ENCODE measurements around the gene LAMB4. TPM values are rescaled to one million over a fixed set of nuclear protein-coding genes. Genes with fewer than 3 reads are reported as not detected.

Gene LAMB4
- total RNA-seq, 2 donors from 2014 or later: 0.26 to 2.0 TPM

DNA sequence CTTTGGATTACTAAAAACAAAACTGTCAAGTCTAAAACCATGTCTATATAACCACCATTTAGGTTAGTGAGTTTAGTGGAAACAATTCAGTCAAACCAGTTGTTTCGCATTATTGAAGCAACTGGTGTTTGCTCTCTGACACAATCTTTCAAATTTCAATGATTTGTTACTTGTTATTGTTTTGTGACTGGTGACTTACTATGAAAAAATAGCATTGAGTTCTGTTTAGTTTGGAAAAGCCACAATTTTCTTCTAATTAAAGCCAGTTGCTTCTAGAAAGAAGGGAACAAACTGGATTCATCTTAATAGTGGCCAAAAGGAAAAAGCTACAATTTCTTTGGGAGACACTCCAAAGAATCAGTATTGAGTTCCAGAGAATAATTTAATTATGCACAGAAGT lies 30.4 kb downstream of the LAMB4 start:
- Histone ChIP-seq H3K27ac (no peak overlapping the region), H3K9me3 (no peaks in the 10 kb centered on the region), H3K36me3 (replicated peaks in 1 of 2; ENCODE audit: insufficient read depth in 1 of 2, low read depth in 2 of 2) (no peaks in the 10 kb centered on the region), H3K27me3 (no peaks in the 10 kb centered on the region), H3K4me3 (no peak overlapping the region), H3K4me1 (peaks cover 15% of the 10 kb centered on the region)
- 69 to 82% methylated on average over 1 of the region's 1 CpG for WGBS, 2 donors
- ATAC-seq (no peak), DNase-seq (no peak)
- no peak for TF ChIP-seq POLR2A (IDR thresholded peaks at IDR 0.05)
- TF ChIP-seq, protein P1, sequence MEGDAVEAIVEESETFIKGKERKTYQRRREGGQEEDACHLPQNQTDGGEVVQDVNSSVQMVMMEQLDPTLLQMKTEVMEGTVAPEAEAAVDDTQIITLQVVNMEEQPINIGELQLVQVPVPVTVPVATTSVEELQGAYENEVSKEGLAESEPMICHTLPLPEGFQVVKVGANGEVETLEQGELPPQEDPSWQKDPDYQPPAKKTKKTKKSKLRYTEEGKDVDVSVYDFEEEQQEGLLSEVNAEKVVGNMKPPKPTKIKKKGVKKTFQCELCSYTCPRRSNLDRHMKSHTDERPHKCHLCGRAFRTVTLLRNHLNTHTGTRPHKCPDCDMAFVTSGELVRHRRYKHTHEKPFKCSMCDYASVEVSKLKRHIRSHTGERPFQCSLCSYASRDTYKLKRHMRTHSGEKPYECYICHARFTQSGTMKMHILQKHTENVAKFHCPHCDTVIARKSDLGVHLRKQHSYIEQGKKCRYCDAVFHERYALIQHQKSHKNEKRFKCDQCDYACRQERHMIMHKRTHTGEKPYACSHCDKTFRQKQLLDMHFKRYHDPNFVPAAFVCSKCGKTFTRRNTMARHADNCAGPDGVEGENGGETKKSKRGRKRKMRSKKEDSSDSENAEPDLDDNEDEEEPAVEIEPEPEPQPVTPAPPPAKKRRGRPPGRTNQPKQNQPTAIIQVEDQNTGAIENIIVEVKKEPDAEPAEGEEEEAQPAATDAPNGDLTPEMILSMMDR (IDR thresholded peaks at IDR 0.05): no peak
- intact Hi-C loops (cut with DNase I): no loop called here

DNA sequence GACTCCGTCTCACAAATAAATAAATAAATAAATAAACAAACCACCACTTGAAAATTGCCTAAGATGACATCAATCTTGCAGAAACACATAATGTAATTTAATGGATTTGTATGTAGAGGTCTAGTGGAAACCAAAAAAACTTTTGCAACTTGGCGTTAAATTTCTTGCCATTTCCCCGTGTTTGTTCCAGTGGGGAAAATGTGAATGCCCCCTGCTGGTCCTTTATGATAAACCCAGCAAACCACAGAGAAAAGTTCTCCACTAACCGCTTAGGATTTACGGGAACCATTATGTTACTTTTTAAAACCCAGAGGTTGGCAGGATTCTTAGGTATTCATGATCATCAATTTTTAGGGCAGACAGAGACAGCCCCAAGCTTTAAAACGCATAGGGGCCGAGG lies 32.5 kb downstream of the LAMB4 start:
- Histone ChIP-seq H3K9me3 (no peaks in the 10 kb centered on the region), H3K4me1 (peaks cover 25% of the 10 kb centered on the region), H3K36me3 (replicated peaks in 1 of 2; ENCODE audit: insufficient read depth in 1 of 2, low read depth in 2 of 2) (no peaks in the 10 kb centered on the region), H3K27ac (no peak overlapping the region), H3K27me3 (no peaks in the 10 kb centered on the region), H3K4me3 (no peak overlapping the region)
- intact Hi-C loops (cut with DNase I): no loop called here
- no peak for TF ChIP-seq POLR2A (IDR thresholded peaks at IDR 0.05)
- TF ChIP-seq, protein P1 (IDR thresholded peaks at IDR 0.05): peak; percentile 32 to 66 (median 53)
- ATAC-seq (no peak), DNase-seq (peak; percentile 30 to 45 (median 36))
- WGBS, 2 donors: 57 to 63% methylated on average over 7 of the region's 7 CpGs

DNA sequence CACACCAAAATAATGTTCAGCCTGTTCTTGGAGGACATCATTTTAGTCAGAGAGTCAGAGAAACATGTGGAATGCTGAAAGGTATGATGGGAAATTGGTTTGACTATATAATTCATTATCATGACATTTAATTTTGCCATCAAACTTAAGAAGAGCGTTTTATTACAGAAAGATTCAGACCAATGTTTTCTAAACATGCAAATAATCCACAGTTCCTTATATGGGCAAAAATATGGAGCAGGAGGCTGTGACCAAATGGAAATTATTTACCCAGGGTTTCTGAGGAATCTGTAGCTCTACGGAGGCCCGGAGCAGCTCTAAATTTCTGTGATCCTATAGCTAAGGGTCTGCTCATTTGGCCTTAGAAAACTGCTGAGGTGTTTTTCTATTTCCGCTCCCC lies 33.2 kb downstream of the LAMB4 start:
- TF ChIP-seq, protein P1 (IDR thresholded peaks at IDR 0.05): no peak
- no peak for TF ChIP-seq POLR2A (IDR thresholded peaks at IDR 0.05)
- 78 to 84% methylated on average over 4 of the region's 4 CpGs for WGBS, 2 donors
- no peak overlapping the region for H3K4me3 ChIP-seq
- DNase-seq: no peak
- peaks cover 25% of the 10 kb centered on the region for H3K4me1 ChIP-seq
- no peak for ATAC-seq
- H3K27ac ChIP-seq: no peak overlapping the region
- H3K27me3 ChIP-seq: no peaks in the 10 kb centered on the region
- no peaks in the 10 kb centered on the region for H3K36me3 ChIP-seq (replicated peaks in 1 of 2; ENCODE audit: insufficient read depth in 1 of 2, low read depth in 2 of 2)
- H3K9me3 ChIP-seq: no peaks in the 10 kb centered on the region
- intact Hi-C loops (cut with DNase I): no loop called here

DNA sequence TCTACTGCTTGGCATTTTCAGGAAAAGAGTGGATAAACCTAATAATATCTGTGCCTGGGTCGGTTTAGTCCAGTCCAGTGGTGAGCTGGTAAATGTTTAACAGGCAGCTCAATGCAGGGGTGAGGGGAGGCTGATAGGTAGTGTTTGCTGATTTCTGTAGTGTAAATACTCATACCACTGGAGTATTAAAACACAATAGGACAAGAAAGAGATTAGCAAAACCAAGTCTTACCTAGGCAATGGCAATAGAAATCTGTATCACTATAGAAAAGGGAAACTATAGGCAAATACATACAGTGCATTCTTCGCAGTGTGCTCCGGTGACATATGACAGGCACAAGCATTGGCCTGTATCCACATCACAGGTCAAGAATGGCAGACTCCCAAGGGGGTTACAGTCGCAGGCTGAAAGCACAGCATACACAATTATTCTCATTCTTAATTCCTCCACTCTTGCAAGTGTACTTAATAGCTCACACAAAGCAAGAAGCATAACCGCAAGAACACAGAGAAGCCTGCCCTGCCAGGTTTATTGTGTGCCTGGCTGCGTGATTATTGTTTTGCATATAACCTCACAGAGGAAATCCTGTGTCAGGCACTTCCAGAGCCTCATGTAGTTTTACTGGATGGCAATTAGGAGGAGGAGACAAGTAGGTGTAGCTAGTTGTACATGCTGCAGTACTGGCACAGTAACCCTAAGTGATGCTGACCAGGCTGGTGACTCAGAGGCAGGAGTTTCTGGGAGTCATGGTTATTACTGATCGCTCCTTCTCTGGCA lies 35.0 kb downstream of the LAMB4 start:
- WGBS, 2 donors: 7 to 12% methylated on average over 7 of the region's 7 CpGs
- TF ChIP-seq, protein P1 (IDR thresholded peaks at IDR 0.05): no peak
- TF ChIP-seq POLR2A (IDR thresholded peaks at IDR 0.05): peak in 1 of 3 donors; percentile 15
- H3K4me3 ChIP-seq: no peak overlapping the region

DNA sequence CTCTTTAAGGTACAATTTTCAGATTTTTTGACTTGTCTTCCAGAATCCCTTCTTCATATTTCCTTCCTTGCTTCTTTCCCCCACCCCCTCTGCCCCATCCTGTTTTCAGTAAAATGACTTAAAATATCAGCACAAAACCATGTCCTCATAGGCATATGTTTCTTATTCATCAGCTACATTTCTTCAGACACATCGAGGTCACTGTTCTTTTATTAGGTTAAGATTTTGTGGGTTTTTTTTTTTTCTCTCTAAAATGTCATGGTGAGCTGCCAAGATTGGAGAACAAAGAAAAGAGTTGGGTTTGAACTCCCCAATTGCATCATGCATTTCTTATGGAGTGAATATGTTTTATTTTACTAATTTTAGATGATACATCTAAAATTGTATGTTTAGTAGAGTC lies 35.8 kb downstream of the LAMB4 start:
- 2 to 3% methylated on average over 1 of the region's 1 CpG for WGBS, 2 donors
- Histone ChIP-seq H3K27me3 (no peaks in the 10 kb centered on the region), H3K27ac (peak overlapping the region in 3 of 4 donors; percentile 63 to 67 (median 66)), H3K36me3 (replicated peaks in 1 of 2; ENCODE audit: insufficient read depth in 1 of 2, low read depth in 2 of 2) (no peaks in the 10 kb centered on the region), H3K4me1 (peaks cover 25% of the 10 kb centered on the region), H3K4me3 (no peak overlapping the region), H3K9me3 (no peaks in the 10 kb centered on the region)
- ATAC-seq (peak; percentile 22), DNase-seq (no peak)
- TF ChIP-seq POLR2A (IDR thresholded peaks at IDR 0.05): no peak
- TF ChIP-seq, protein P1 (IDR thresholded peaks at IDR 0.05): no peak
- intact Hi-C loops (cut with DNase I): no loop called here

More for the DNA sequence above, 35.0 kb downstream of the LAMB4 start:
- peak overlapping the region; percentile 63 to 79 (median 66) for H3K27ac ChIP-seq
- H3K4me1 ChIP-seq: peaks cover 25% of the 10 kb centered on the region
- peak; percentile 69 to 87 (median 81) for DNase-seq
- no peaks in the 10 kb centered on the region for H3K9me3 ChIP-seq
- intact Hi-C loops (cut with DNase I): no loop called here
- H3K27me3 ChIP-seq: no peaks in the 10 kb centered on the region
- ATAC-seq: peak; percentile 87
- H3K36me3 ChIP-seq (replicated peaks in 1 of 2; ENCODE audit: insufficient read depth in 1 of 2, low read depth in 2 of 2): no peaks in the 10 kb centered on the region

Measured in body of pancreas (tissue), 4 donors.